HFF-Myc (cell line): ENCODE results near the gene PRDM16.

ENCODE experiments used
- DNase-seq: peaks from one replicate; pipeline ENCODE4 v3.0.0-alpha.2; 2011; ENCODE audit warnings: low read depth; ENCODE audit errors: extremely low read depth
- H3K4me3 ChIP-seq: replicated peaks from 2 replicates; pipeline ENCODE4 v1.5.1; 2011; ENCODE audit warnings: low read depth, mild to moderate bottlenecking, control low read depth, low read length
- CTCF ChIP-seq: IDR thresholded peaks from 2 replicates; pipeline ENCODE4 v1.5.1; 2012; ENCODE audit warnings: mild to moderate bottlenecking, low read depth, low read length, control low read depth; ENCODE audit errors: missing control alignments

PRDM16 gene

GRCh38 chr1:3145532-3146325 is 76.7 kb downstream of the PRDM16 start:
- TF ChIP-seq CTCF, result no peak
- H3K4me3 ChIP-seq, result no peak overlapping the region
- DNase-seq, result no peak

GRCh38 chr1:3146458-3146857 is 77.5 kb downstream of the PRDM16 start:
- no peak for TF ChIP-seq CTCF
- no peak overlapping the region for H3K4me3 ChIP-seq
- DNase-seq, result no peak

- DNase-seq, result no peak
These were observed 77.9 kb downstream of the PRDM16 start for GRCh38 chr1:3146907-3147306.

GRCh38 chr1:3148171-3148570 is 79.2 kb downstream of the PRDM16 start:
- H3K4me3 ChIP-seq, result no peak overlapping the region
- no peak for DNase-seq
- TF ChIP-seq CTCF, result no peak

More at GRCh38 chr1:3146907-3147306, 77.9 kb downstream of the PRDM16 start:
- no peak for TF ChIP-seq CTCF
- no peak overlapping the region for H3K4me3 ChIP-seq

- H3K4me3 ChIP-seq, result no peak overlapping the region
- DNase-seq, result no peak
- TF ChIP-seq CTCF, result no peak
These were observed 80.3 kb downstream of the PRDM16 start for GRCh38 chr1:3149277-3149676.

GRCh38 chr1:3151456-3151855 is 82.5 kb downstream of the PRDM16 start:
- DNase-seq, result no peak
- TF ChIP-seq CTCF, result no peak

GRCh38 chr1:3152143-3152542 is 83.1 kb downstream of the PRDM16 start:
- no peak overlapping the region for H3K4me3 ChIP-seq
- DNase-seq, result no peak
- no peak for TF ChIP-seq CTCF

More at GRCh38 chr1:3151456-3151855, 82.5 kb downstream of the PRDM16 start:
- H3K4me3 ChIP-seq, result no peak overlapping the region
